IPS-NIHi7 (cell line): ENCODE results near the gene FBXW7.

Experiments
- DNase-seq: peaks from one replicate; pipeline ENCODE4 v3.0.0; 2012; ENCODE audit warnings: mixed read lengths; ENCODE audit errors: extremely low spot score

Gene FBXW7

DNA sequence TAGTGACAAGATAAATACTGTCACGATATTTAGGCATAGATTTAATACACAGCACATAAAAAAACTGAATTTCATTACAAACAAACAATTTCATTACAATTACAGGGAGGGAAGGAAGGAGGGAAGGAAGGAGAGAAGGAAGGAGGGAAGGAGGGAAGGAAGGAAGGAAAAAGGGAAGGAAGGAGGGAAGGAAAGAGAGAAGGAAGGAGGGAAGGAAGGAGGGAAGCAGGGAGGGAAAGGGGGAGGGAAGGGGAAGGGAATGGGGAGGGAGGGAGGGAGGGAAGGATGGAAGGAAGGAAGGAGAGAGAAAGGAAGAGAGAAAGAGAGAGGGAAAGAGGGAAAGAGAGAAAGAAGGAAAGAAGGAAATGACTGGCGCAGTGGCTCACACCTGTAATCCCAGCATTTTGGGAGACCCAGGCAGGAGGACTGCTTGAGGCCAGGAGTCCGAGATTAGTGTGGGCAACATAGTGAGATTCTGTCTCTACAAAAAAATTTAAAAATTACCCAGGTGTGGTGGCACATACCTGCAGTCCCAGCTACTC, 64.6 kb downstream of the FBXW7 start:
- DNase-seq: no peak

GRCh38 chr4:152468408-152468807, 67.5 kb downstream of the FBXW7 start:
- no peak for DNase-seq

DNA sequence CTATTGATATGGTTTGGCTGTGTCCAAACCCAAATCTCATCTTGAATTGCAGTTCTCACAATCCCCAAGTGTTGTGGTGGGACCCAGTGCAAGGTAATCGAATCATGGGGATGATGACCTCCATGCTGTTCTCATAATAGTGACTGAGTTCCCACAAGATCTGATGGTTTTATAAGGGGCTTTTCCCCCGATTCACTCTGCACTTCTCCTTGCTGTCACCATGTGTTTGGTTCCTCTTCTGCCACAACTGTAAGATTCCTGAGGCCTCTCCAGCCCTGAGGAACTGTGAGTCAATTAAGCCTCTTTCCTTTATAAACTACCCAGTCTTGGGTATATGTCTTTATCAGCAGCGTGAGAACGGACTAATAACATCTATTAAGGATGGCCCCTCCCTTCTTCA, 68.8 kb downstream of the FBXW7 start:
- no peak for DNase-seq

DNA sequence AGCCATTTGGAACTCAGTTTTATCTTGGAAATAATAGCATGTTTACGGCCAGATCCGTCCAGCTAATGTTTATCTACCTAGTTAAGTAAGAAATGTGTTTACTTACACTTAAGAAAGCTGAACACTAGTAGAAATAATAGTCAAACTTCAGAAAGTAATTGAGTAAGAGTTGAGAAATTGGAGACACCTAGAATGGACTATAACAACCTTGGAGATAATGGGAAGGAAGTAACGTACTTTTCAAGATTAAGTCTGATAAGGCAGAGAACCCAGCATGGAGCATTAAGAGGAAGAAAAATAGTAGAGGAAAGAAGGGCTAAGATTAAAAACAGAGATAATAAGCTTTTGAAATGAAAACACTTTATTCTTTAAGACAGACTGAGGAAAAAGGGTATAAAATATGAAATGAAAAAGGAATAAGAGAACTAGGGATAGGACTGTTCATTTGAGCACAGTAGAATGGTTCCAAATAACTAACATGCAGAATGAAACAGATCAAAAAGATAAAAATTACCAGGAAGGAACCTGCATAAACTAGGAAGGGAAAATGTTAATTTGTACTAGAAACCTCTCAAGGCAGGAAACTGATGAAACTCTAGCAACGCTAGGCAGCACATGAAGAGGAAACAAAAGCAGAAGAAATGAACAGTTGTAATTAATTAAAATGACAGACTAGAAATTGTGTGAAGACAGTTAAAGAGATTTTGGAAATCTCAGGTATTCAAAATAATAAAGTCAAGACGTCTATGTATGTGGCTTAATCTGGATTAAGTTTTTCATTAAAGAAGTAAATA, 71.7 kb downstream of the FBXW7 start:
- DNase-seq: no peak

GRCh38 chr4:152463562-152463961, 72.3 kb downstream of the FBXW7 start:
- no peak for DNase-seq

GRCh38 chr4:152462695-152463094, 73.2 kb downstream of the FBXW7 start:
- DNase-seq: no peak

- no peak for DNase-seq
Measured at GRCh38 chr4:152462047-152462446, 73.8 kb downstream of the FBXW7 start.

DNA sequence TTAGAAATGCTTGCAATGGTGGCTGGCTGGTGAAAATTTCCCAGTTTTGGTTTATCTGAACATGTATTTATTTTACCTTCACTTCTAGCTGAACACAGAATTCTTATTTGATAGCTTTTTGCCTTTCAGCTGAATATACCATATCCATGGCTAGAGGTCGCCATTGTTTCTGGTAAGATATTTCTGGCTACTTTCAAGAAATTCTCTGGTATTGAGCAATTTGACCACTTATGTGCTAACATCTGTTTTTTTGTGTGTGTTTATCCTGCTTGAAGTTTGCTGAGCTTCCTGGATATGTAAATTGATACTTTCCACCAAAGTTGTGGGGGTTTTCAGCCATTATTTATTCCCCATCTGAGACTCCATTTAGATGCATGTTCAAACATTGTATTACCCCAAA, 75.4 kb downstream of the FBXW7 start:
- DNase-seq: peak; percentile 12

GRCh38 chr4:152459326-152459725, 76.6 kb downstream of the FBXW7 start:
- DNase-seq: no peak

DNA sequence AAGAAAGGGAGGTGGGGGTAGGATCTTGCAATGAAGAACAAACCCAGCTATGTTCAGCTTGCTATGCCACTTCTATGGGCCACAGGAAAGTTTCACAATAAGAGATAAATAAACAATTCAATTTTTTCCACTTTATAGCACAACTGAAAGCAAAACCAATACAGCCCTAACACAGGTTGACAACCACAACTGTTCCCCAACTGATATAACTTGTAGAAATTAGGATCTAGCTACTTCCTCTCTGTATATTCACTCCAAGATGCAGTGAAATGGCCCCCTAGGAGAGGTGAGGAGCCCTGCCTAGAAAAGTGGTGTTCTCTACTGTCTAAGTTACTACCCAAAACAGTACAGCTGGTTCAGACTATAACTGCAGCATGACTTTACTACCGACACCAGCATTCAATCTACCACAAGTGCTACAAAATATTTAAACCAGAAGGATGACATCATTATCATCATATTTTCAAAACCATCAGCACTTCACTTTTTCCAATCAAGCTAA, 77.0 kb downstream of the FBXW7 start:
- DNase-seq: no peak

GRCh38 chr4:152456609-152457008, 79.3 kb downstream of the FBXW7 start:
- no peak for DNase-seq

- DNase-seq: no peak
Measured at GRCh38 chr4:152455311-152455710, 80.6 kb downstream of the FBXW7 start.

GRCh38 chr4:152454398-152455011, 81.4 kb downstream of the FBXW7 start:
- DNase-seq: peak; percentile 14

- DNase-seq: no peak
Measured at GRCh38 chr4:152451496-152451895, 84.4 kb downstream of the FBXW7 start.

GRCh38 chr4:152448854-152449253, 87.0 kb downstream of the FBXW7 start:
- DNase-seq: no peak

- no peak for DNase-seq
Measured at GRCh38 chr4:152448038-152448707, 87.7 kb downstream of the FBXW7 start.

GRCh38 chr4:152443859-152444258, 92.0 kb downstream of the FBXW7 start:
- DNase-seq: no peak

DNA sequence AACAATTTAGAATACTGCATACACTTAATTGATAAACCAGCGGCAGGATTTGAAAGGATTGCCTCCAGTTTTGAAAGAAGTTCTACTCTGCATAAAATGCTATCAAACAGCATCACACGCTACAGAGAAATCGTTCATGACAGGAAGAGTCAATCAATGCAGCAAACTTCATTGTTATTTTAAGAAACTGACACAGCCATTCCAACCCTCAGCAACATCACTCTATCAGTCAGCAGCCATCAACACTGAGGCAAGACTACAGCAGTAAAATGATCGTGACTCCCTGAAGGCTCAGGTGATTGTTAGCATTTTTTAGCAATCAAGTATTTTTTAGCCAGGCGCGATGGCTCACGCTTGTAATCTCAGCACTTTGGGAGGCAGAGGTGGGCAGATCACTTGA, 98.3 kb downstream of the FBXW7 start:
- DNase-seq: no peak

- peak; percentile 28 for DNase-seq
Measured at GRCh38 chr4:152436384-152436783, 99.5 kb downstream of the FBXW7 start.

DNA sequence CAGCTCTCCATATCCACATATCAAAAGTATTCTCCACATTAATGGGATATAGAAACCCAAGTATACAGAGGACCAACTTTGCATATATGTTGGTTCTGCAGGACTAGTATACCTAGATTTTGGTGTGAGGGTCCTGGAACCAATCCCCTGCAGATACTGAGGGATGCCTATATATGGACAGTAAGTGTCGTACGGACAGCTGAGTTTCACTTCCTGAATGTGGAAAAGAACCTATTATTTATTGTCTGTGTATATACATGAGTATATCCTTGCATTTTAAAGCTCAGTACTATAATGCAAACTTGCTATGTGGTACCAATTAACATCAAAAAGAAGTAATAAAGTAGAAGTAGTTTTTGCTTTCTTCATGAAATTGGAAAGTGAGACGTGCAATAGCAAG, 101.9 kb downstream of the FBXW7 start:
- no peak for DNase-seq

DNA sequence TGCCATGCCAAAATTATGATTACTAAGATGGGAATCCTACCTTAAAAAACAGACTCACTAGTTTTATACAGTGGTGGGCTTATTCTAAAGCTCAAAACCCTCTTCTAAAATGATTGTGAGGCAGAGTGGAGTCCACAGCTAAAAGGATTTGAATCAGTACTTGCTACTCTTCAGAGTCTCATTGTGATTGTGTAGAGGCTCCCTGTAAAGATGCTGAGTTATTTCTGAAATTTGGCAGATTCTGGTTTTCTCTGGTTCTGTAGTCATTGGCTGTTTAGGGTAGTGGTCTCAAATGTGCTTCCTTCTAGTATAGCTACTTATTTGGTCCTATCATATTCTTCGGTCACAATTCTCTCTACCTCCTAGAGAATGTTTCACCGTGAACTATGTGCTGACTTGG, 104.1 kb downstream of the FBXW7 start:
- DNase-seq: no peak

DNA sequence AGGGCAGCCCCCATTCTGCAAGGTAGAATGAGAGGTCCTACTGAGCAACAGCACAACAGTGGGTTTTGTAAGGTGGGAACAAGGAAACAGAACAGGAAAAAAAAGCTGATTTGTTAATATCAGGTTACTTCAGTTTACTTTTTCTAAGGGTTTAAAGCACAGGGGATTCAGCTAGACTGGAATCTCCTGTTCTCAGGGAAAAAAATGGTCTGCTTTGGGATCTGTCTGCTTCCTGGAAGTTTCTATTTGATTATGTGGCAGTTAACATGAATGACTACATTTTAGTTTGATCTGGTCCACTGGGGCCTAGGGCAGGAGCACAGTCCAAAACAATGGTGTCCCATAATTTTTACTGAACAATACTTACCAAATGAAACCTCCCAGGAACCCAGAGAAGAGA, 104.6 kb downstream of the FBXW7 start:
- DNase-seq: no peak

- DNase-seq: no peak
Measured at GRCh38 chr4:152430507-152430906, 105.4 kb downstream of the FBXW7 start.
